Epidermal melanocyte (primary cell): ENCODE results near the gene KIF6.
A peak's percentile ranks its signal among the peaks of the same experiment; 100 is the strongest.

Source experiments
- DNase-seq: peaks from one replicate; pipeline ENCODE4 v3.0.0; 2011; ENCODE audit warnings: low spot score; ENCODE audit not compliant: insufficient read length

The KIF6 gene

GRCh38 chr6:39350723-39351505 is 374.3 kb downstream of the KIF6 start:
- DNase-seq, result no peak

- no peak for DNase-seq
Measured at GRCh38 chr6:39348740-39349139, 376.5 kb downstream of the KIF6 start.

DNA sequence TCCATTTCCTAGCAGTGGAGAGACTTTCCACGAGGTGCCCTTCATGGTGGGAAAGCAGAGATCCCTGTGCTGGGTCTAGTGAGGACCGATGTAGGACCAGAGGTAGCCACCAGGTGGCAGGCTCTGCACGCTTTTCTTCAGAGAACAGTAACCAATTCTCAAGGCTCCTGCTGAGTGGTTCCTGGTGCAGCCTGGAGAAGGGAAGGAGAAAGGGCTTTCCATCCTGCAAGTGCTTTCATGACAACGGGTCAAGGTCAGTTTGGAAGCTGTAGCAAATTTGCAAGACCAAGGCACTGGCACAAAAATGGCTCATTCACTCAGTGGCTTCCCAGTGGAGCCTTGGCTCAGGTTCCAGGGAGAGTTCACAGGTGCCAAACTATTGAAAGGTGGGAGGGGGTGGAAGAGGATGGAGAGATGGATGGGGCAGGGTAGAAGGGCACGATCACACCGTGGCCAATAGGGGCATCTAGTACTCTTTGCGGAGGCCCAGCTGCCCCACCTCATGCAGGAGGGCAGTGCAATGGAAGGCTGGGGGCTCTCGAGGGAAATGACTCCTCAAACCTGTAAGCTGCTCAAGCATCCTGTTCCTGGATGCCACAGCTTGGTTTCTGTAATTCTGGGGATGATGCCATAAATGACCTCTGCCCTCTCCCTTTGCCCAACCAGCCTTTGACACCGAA is 377.2 kb downstream of the KIF6 start:
- peak; percentile 94 for DNase-seq

DNA sequence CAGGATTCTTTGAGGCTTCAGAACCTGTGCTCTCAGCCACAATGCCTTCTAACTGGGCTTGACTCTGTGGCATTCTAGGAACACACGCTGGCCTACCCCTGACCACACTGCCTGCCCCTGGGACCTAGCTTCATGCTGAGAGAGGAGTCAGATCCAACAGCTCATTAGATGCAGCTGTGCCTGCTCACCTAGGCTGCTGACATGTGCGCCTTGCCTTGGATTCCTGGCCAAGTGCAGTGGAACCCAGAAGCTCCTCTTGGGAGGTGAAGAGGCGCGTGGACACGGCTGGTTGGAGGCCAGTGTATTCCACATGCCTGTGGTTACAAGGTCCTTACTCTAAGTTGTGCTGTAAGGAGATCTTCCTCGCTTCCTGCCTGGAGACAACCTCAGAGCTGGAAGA is 378.0 kb downstream of the KIF6 start:
- no peak for DNase-seq

- no peak for DNase-seq
Measured at GRCh38 chr6:39344821-39345280, 380.4 kb downstream of the KIF6 start.

DNA sequence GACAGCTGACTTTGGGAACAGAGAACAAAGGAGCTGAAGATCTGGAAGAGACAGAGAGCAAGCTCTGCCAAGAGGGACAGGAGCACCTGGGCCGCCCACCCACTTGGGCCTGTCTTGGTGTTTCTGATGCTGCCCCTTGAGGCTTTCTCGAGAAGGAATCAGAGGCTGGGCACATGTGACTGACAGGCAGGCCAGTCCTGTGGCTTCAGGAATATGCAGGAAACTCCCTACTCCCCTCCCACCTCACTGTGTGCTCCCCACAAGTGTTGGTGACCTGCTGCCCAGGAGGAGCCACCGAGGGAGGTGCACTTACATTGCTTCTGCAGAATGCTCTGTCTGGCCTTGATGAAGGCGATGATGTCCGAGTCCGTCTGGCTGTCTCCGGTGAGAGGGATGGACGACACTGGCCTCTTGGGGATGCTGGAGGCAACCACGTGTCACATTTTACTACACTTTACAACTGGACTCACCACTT is 381.8 kb downstream of the KIF6 start:
- no peak for DNase-seq

- no peak for DNase-seq
Measured at GRCh38 chr6:39342692-39343395, 382.4 kb downstream of the KIF6 start.

GRCh38 chr6:39341937-39342336 is 383.3 kb downstream of the KIF6 start:
- DNase-seq, result no peak

DNA sequence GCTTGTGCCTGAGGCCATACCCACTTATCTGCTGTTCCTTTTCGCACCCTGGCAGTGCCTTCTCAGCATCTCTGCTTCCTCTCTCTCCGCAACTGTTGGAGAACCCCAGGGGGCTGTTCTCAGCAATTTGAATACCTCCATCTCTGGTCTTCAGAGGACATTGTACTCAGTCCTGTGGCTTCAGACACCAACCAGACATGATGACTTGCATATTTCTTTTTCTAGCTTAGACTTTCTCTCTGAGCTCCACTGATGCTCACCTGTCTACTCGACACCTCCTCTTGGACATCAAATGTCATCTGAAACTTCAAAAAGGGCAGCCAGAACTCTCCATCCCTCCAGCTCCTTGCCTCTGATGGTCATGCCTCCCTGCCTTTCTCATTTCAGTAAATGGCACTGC is 383.9 kb downstream of the KIF6 start:
- DNase-seq, result no peak

- DNase-seq, result no peak
Measured at GRCh38 chr6:39339868-39340550, 385.2 kb downstream of the KIF6 start.

DNA sequence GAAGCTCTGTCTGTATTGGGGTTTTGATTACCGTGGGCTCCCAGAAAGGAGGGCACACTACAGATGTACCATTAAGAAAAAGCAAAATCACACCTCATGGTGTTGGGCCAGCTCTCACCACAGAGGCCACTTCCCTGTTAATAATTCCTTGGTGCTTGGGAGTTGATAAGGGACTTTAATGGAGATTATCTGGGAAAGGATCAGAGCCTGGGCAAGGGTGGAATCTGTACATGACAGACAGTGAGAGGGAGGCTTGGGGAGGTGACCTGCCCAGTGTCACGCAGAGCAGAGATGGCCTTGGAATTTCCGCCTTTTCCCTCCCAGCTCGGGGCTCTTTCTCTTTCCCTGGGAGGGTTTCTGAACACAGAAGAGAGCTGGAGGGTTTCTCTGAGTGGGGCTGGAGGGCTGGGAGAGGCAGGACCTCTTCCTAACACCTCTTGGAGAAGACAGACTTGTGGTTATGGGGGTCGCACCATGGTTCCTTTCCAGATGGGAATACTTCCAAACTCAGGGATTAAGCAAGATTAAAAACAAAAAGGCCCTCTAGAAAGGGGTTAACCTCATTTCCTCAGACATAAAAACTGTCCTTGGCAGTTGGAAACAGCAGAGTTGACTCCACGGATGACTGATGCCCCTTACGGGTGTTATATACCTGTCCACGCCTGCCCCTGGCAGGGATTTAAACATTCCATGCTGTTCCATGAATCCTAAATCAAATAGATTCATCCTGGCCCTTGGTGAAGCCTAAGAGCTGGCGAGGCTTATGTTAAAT is 385.9 kb downstream of the KIF6 start:
- DNase-seq, result no peak

DNA sequence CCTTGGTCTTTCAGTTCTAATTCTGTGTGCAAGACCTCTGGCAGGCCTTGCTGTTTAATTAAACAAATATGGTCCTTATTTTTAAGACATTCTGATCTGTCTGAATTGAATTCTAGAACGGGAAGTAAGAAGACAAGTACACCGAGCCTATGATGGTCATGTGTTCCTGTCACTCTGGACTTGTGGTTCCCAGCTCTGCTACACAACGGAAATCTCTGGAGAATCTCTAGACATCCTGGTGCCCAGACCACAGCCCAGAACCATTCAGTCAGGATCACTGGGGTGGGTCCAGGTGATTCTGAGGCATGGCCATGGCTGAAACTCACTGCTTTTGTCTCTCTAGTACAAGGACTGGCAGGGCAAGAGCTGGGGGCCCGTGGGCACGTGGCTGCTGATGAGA is 386.8 kb downstream of the KIF6 start:
- no peak for DNase-seq

GRCh38 chr6:39335780-39336545 is 389.2 kb downstream of the KIF6 start:
- DNase-seq, result no peak

DNA sequence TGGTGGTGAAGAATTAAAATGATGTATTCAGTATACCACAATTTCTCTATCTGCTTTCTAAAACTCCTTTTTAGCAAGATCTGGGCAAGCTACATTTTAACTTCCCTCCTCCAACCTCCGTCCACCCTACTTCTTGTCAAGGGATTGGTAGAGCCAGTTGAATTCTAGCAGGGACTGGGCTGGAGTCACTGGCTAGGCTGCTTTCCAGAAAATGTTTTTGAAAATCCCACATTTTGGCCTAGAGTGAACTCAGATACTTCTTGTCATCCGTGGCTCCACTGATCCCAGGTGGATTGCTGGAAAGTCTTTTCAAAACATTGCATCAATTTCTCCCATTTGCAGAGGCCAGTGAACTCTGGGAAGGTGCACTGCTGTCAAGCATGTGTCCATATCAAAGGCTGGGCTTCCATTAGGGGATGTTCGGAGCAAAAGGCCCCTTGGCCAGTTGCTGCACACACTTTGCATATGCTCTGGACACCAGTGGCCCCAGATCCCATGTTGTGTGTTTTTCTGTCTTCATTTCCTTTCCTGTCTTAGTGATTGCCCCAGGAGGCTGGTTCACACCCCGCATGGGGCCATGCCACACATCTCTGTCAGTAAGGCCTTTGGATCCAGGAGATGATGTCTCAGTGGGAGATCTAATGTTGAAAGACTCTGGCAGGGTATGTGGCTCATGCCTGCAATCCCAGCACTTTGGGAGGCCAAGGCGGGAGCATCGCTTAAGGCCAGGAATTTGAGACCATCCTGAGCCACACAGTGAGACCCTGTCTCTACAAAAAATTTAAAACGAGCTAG is 391.4 kb downstream of the KIF6 start:
- DNase-seq, result no peak

DNA sequence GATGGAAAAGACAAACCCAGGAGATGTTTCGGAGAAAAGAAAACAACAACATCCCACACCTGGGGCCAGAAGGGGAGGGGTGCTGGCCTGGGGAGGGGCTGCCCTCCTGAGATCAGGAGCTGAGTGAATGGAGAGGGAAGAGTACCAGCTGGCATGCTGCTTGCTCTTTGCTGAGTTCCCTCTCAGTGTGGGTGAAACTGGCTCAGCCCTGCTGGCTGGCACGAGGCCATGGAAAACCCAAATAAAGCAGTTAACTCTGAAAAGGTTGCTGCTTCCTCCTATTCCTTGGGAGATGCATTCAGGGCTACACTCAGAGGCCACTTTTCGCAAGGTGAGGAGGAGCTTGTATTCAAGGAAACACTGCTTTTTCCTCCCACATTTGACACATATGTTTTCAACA is 394.7 kb downstream of the KIF6 start:
- no peak for DNase-seq

DNA sequence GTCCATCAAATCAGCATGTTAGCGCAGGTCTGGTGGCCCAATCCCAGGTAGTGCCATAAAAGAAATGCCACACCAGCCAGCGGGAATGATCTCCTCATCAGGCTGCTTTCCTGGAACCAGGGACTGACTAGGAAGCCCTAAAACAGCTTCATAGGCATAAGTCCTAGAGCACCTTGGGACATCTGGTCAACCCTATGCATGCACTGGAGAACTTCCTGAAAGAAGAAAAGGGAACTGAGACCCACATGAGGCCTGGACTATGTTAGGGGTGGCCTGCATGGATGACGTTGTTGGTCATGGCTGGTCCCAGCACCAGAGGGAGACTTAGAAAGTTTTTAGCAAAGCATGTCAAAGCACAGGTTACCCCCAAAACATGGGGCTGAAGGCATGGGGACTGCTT is 395.2 kb downstream of the KIF6 start:
- DNase-seq, result no peak

DNA sequence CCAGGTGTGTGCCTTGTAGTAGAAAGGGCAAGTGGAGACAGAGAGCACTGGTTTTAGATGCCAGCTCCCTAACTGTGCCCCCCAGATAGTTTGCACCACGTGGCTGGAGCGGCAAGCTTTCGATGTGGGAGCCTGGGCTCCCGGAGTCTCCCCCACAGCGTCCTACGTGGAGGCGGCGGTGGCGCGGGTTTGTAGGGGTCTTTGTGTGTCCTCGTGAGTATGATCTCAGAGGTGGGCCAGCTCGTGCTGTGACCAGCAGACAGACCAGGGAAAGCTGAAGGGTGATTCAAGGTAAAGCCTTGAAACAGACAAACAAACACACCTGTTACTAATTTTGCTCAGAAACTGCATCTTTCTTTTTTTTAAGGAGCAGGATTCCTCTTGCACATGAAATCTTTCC is 397.1 kb downstream of the KIF6 start:
- no peak for DNase-seq

DNA sequence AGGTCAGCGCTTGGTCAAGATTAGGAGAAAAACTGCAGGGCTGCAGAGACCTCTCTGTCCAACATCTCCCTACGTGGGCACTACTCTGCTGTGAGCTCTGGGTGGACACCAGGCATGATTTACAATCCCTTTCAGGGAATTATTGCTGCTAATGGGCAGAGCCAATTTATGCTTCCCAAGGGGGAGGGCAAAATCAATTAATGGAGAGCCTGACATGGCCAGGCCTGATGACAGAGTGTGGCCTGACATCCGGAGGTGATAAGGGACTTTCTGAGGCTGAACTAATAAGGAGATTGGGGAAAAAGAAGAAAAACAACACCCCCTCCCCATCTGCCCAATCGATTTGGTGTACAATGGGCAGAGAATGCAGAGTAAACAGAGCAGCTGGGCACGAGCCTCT is 397.7 kb downstream of the KIF6 start:
- DNase-seq, result no peak

DNA sequence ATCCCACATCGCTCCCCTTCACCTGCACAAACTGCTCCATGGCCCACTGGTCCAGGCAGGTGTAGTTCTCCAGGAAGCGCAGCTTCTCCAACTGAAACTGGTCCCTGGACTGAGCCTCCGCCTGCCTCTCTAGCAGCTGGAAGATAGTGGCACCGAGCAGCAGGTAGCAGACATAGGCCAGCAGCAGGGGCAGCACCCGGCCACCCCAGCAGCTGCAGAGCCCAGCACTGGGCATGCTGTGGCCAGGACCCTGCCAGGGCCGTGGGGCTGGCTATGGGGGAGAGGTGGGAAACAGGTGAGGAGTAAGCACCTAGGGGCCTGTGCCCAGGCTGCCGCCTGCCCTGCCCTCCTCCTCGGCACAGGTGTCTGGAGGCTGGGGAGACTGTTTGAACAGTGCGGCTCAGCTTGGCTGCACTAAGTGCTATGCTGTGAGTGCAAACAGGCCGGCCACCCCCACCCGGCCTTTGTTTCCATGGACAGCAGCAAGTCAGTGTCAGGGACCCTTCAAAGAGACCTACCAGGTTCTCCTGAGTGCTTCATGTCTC is 402.8 kb downstream of the KIF6 start, which contains the start of gene KCNK16:
Gene KCNK16, minus strand, starts transcription at position 397 of the 545 bp plus-strand sequence. Its CDS starts 162 bp downstream, at position 235.
- DNase-seq, result no peak
